Ovary (tissue), 9 donors: ENCODE measurements around the gene MCUB. TPM values are rescaled to one million over a fixed set of nuclear protein-coding genes. Genes with fewer than 3 reads are reported as not detected.

Experiments
- DNase-seq, 5 donors: peaks; one replicate each; pipeline ENCODE4 v3.0.0-alpha.2; 2019 to 2020
- H3K27ac ChIP-seq, 2 donors: fragments of 200-600 bp; one replicate each; pipeline versions ENCODE4 v1.5.1 to v1.8.0; 2019 to 2022
- H3K27me3 ChIP-seq: fragments of 200-600 bp; one replicate; pipeline ENCODE4 v1.8.0; 2022
- H3K36me3 ChIP-seq: fragments of 200-600 bp; sonication (generic); one replicate; pipeline ENCODE4 v1.5.1; 2019
- H3K4me1 ChIP-seq: one replicate; pipeline ENCODE4 v1.8.1; 2013; ENCODE audit warnings: mild to moderate bottlenecking, moderate library complexity; ENCODE audit not compliant: insufficient read depth
- H3K4me3 ChIP-seq: fragments of 200-600 bp; sonication (generic); one replicate; pipeline ENCODE4 v1.5.1; 2017
- H3K9me3 ChIP-seq, 2 donors: fragments of 200-600 bp in 1 of 2; sonication (generic) in 1 of 2; one replicate each; pipeline versions ENCODE4 v1.5.1 to v1.8.1; 2013 to 2019; ENCODE audit warnings: mild to moderate bottlenecking in 1 of 2, moderate library complexity in 1 of 2
- CTCF ChIP-seq, 3 donors: fragments of 450-650 bp in 2 of 3; fragments of 200-600 bp in 1 of 3; IDR thresholded peaks; one replicate each; pipeline versions ENCODE4 v1.5.1 to v1.8.0; 2016 to 2022; ENCODE audit warnings: antibody characterized with exemption in 3 of 3, mild to moderate bottlenecking in 1 of 3
- EP300 ChIP-seq: sonication (generic); formaldehyde crosslinking; IDR thresholded peaks from one replicate; pipeline ENCODE4 v1.6.1; 2017; ENCODE audit warnings: antibody characterized with exemption
- POLR2A ChIP-seq: fragments of 450-650 bp; IDR thresholded peaks from one replicate; pipeline ENCODE4 v1.6.1; 2017; ENCODE audit warnings: antibody characterized with exemption, mild to moderate bottlenecking, moderate library complexity
- WGBS, 3 donors: extraction: QIAGEN DNeasy Blood & Tissue Kit in 1 of 3; methylation state at CpG; one replicate each; pipeline versions ENCODE4 v1.1.5 to v1.1.7; 2013 to 2017; 5-methylcytosine and 5-hydroxymethylcytosine counted together
- intact Hi-C, 4 donors: fragments of 100-400 bp; cut with DNase I; formaldehyde crosslinking; loops; one replicate each; pipeline versions ENCODE4 v1.11.0 to v1.15.1; 2022 to 2023
- polyA plus RNA-seq, 2 donors: library from polyadenylated mRNA; stranded (reverse); fragments of 200-250 nt in 1 of 2; fragments of 350-450 nt in 1 of 2; fragmentation: Illumina TruSeq in 1 of 2; extraction: RNeasy Lipid Tissue Mini Kit (QIAGEN cat#74804) in 1 of 2; gene quantifications; one replicate each; pipeline ENCODE4 v1.2.3, GENCODE V29; 2013 to 2014
- small RNA-seq: library from RNA; depleted of rRNA; stranded (forward); fragments of <200 nt; gene quantifications from one replicate; pipeline ENCODE3, GENCODE V24; 2016
- total RNA-seq, 7 donors: library from RNA; depleted of rRNA in 2 of 7; stranded (reverse); fragments of >200 nt in 2 of 7; fragmentation: NEBNext Ultra II Directional in 3 of 7; extraction: Animal tissue kit (Norgen Biotek cat#: 25700) in 3 of 7; gene quantifications; one replicate each; pipeline versions ENCODE4 v1.1.0 to v1.2.4, GENCODE V29; 2016 to 2023
- donor health status: DM: no; HTN: no; CAD: no; lungs with moderate emphysema.
- donor health status: DM: no; HTN: no; CAD: no.
- donor health status: Bipolar disorder and iron deficiency.
- donor health status: DM: yes; HTN: yes; CAD: no.
- donor health status: DM: no; HTN: no; CAD: no.
- donor health status: DM: yes; HTN: yes; CAD: no.

MCUB gene
- total and polyA plus RNA-seq, 9 donors = 7.6 to 18.5 (median 8.8) TPM

GRCh38 chr4:109735566-109736365 lies 175.7 kb downstream of the MCUB start:
- Histone ChIP-seq H3K36me3 (no peaks in the 10 kb centered on the region), H3K4me1 (no peaks in the 10 kb centered on the region), H3K9me3 (peaks cover 0 to 3% of the 10 kb centered on the region in 2 donors), H3K27ac (no peak overlapping the region), H3K4me3 (no peak overlapping the region), H3K27me3 (no peaks in the 10 kb centered on the region)
- WGBS, 3 donors = 45 to 55% (median 52%) methylated on average over 7 of the region's 7 CpGs
- intact Hi-C loops = loop anchor here in 1 of 4 donors (10.0 kb wide), 2 partner anchors 79 to 301 kb away; partner anchors contain the start of genes GAR1 and SEC24B
- DNase-seq = no peak
- no peak for TF ChIP-seq CTCF (IDR thresholded peaks at IDR 0.05)
- TF ChIP-seq POLR2A = no peak
- no peak for TF ChIP-seq EP300

Small RNA genes within 50 kb of the gene (small RNA-seq; reads per million reads assigned to genes)
- gene HIGD1AP14 = not detected

Other genes starting within 250 kb of the MCUB start
- 10 to 100 TPM; 31.1 to 40.7 (median 33.8) TPM for gene SEC24B, start 126.4 kb upstream of the MCUB start, total RNA-seq
- gene SEC24B, start 126.4 kb upstream of the MCUB start, polyA plus RNA-seq = 10 to 100 TPM; 17.2 to 35.6 TPM
- gene CASP6, start 143.2 kb downstream of the MCUB start, total RNA-seq = 10 to 100 TPM; 11.2 to 19.3 (median 13.1) TPM
- gene CASP6, start 143.2 kb downstream of the MCUB start, polyA plus RNA-seq = 10 to 100 TPM; 18.7 to 29.0 TPM
- 10 to 100 TPM; 31.2 to 84.3 (median 35.9) TPM for gene PLA2G12A, start 169.8 kb downstream of the MCUB start, total RNA-seq
- 10 to 100 TPM; 11.0 to 31.7 TPM for gene PLA2G12A, start 169.8 kb downstream of the MCUB start, polyA plus RNA-seq
- 100 to 1,000 TPM in 1 of 7 donors, 10 to 100 TPM in 6; 13.1 to 108 (median 34.6) TPM for gene CFI, start 241.8 kb downstream of the MCUB start, total RNA-seq
- 100 to 1,000 TPM in 1 of 2 donors, 10 to 100 TPM in 1; 38.2 to 112 TPM for gene CFI, start 241.8 kb downstream of the MCUB start, polyA plus RNA-seq